Right kidney (tissue), 1 donor: Measurements from ENCODE around the gene LCAT.
"Not testable (repeated sequence)": the region's sequence is repeated elsewhere in the genome, so short reads cannot be mapped to it uniquely, and the experiment has no call there.

ENCODE experiments used
- DNase-seq: peaks from one replicate; pipeline ENCODE4 v3.0.0-alpha.2; 2016

LCAT gene

DNA sequence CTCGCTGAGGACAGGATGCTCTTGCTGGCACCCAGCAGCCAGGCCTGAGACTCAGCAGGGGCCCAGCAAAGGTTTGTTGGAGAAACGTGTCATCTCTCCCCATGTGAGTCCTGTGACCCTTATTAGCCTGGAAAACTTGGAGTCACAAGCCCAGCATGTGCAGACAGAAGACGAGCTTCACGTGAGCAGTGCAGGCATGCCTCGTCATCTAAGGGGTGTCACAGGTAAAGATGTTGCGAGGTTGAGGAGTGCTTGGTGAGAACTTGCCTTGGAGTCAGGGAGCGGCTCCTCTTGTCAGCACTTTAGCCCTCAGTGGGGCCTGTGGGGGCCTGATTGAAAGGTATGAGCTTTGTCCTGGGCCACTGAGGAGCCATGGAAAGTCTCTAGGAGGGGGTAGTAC, 10.1 kb downstream of the LCAT start:
- no peak for DNase-seq

DNA sequence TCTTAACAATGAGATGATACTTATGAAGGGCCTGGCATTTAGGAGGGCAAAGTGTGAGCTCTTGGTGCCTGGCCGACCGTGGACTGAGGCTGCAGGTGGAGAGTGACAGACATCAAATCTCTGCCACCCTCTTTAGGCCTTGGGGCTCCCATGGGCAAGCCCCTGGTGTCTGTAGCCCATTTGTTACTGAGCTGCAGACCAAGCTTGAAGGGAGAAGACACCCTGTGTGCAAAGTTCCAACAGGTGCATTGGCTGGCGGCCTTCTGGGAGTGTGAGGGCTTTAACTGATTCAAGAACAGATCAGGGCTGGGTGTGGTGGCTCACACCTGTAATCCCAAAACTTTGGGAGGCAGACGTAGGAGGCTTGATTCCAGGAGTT, 11.5 kb downstream of the LCAT start:
- DNase-seq: no peak

DNA sequence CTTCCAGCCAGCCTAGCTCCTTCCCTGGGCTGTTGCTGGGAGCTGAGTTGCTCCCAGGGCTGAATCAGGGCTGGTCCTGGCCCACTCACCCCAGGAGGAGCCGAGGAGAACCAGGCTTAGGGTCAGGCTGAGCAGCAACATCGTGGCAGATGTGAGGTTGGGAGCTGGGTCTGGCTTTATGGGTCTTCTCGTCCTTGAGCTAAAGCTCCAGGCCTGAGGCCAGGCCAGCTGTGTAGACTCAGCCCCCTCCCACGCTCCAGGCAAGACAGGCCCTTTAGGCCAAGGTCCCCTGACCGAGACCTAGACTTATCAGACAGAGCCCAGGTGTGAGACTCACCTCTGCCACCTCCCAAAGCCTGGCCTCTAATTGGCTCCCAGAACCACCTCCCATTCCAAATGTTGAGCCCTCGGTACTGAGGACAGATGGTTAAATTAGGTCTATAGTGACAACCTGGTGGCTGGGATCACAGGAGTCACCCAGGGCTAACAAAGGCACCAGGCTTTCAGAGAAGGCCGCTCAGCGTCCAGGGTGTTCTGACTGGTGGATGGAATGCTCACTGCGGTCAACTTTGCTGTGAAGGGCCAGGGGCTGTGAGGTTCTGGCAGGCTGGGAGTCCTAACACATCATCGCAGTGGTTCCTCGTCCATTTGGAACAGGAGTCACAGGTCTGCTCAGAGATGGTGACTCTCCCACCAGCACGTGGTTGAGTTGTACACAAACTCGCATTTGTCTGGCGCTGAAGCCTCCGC, 12.0 kb downstream of the LCAT start, which contains the start of gene CTRL:
Gene CTRL, minus strand, starts transcription at position 151 of the 750 bp plus-strand sequence. Its CDS starts 10 bp downstream, at position 141.
- no peak for DNase-seq

DNA sequence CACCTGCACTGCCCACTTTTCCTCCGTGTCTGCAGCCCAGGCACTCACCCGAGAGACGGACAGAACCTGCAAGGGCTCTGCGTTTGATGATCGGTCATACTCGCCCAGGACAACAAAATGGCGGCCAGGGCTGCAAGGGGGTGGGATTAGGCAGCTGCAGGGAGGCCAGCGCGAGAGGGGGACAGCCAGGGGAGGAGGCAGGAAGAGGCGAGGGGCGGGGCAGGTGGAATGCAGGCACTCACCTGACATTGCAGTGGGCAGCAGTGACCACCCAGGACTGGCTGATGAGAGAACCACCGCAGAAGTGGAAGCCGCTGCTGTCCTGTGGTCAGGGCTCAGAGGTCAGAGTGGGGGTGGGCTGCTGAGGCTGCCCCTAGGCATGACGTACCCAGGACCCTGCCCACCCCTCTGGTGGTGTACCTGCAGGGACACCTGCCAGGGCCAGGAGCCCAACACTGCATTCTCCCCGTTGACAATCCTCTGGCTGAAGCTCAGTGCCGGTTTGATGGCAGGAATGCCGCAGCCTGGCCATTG, 13.2 kb downstream of the LCAT start:
- DNase-seq: no peak

DNA sequence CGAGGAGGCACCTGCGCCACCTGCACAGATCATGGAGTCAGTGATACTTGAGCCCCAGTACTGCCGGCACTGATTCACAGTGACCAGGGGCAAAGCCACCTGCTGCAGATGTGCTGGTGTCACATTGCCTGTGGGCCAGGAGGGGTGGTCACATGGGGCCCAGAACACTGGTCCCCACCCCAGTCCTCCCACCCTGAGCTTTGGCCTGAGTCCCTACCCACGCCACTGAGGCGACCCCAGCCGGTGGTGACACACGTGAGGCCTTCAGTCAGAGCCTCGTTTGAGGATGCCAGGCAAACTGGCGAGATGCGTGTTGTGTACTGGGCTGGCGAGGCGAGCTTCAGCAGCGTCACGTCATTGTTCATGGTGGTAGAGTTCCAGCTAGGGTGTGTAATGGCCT, 13.7 kb downstream of the LCAT start:
- DNase-seq: no peak

DNA sequence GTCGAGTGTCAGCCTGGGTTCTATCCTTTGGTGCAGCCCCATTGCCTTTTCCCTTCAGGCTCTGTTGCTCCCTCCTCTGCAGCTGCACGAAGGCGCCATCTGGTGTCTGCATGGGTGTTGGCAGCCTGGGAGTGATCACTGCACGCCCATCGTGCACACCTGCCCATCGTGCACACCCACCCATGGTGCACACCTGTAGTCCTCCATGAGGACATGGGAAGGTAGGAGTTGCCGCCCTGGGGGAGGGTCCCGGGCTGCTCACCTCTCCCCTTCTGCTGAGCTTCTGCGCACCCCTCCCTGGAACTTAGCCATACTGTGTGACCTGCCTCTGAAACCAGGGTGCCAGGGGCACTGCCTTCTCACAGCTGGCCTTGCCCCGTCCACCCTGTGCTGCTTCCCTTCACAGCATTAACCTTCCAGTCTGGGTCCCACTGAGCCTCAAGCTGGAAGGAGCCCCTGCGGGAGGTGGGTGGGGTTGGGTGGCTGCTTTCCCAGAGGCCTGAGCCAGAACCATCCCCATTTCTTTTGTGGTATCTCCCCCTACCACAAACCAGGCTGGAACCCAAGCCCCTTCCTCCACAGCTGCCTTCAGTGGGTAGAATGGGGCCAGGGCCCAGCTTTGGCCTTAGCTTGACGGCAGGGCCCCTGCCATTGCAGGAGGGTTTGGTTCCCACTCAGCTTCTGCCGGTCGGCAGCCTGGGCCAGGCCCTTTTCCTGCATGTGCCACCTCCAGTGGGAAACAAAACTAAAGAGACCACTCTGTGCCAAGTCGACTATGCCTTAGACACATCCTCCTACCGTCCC, 15.2 kb downstream of the LCAT start:
- DNase-seq: peak; percentile 49

DNA sequence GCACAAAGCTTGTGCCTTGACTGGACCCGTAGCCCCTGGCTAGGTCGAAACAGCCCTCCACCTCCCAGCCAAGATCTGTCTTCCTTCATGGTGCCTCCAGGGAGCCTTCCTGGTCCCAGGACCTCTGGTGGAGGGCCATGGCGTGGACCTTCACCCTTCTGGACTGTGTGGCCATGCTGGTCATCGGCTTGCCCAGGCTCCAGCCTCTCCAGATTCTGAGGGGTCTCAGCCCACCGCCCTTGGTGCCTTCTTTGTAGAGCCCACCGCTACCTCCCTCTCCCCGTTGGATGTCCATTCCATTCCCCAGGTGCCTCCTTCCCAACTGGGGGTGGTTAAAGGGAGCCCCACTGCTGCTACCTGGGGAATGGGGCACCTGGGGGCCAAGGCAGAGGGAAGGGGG, 15.8 kb downstream of the LCAT start:
- no peak for DNase-seq

DNA sequence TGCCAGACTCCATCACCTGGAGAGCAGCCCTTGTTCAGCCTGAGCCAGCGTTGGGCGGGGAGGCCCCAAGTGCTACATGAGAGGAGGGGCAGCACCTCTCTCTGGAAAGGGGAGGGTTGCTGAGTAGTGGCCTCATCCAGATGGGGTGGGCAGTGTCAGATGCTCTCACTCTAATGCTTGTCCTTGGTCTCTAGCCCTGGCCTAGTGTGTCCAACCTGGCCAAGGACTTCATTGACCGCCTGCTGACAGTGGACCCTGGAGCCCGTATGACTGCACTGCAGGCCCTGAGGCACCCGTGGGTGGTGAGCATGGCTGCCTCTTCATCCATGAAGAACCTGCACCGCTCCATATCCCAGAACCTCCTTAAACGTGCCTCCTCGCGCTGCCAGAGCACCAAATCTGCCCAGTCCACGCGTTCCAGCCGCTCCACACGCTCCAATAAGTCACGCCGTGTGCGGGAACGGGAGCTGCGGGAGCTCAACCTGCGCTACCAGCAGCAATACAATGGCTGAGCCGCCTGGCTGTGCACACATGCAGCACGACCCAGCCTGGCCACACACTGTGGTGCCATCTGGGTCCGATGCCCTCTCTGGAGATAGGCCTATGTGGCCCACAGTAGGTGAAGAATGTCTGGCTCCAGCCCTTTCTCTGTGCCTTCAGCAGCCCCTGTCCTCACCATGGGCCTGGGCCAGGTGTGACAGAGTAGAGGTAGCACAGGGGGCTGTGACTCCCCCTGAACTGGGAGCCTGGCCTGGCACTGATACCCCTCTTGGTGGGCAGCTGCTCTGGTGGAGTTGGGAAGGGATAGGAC, 16.6 kb downstream of the LCAT start:
- no peak for DNase-seq

DNA sequence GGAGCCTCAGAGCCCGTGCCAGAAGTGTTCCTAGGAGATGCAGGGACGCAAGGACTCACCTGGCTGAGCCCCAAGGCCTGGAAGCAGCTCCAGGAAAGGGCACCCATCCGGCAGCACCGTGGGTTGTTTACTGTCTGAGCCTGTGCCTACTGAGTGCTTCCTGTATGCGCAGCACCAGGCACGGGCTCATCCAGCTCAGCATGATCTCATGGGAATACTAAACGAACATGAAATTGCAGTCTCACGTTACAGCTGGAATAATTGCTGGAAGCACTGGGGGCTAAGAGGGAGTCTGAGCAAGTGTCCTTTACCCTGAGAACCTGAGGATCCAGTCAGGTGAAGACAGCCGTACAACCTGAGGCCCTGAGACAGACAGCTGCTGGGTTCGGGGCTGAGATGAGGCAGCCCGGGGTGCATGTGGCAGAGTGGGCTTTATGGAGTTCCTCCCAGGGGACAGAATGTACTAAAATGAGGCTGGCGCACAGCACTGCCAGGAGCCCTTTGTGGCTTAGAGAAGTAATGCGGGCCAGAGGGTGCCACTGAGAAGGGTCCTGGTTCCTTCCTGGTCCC, 17.7 kb downstream of the LCAT start:
- no peak for DNase-seq

DNA sequence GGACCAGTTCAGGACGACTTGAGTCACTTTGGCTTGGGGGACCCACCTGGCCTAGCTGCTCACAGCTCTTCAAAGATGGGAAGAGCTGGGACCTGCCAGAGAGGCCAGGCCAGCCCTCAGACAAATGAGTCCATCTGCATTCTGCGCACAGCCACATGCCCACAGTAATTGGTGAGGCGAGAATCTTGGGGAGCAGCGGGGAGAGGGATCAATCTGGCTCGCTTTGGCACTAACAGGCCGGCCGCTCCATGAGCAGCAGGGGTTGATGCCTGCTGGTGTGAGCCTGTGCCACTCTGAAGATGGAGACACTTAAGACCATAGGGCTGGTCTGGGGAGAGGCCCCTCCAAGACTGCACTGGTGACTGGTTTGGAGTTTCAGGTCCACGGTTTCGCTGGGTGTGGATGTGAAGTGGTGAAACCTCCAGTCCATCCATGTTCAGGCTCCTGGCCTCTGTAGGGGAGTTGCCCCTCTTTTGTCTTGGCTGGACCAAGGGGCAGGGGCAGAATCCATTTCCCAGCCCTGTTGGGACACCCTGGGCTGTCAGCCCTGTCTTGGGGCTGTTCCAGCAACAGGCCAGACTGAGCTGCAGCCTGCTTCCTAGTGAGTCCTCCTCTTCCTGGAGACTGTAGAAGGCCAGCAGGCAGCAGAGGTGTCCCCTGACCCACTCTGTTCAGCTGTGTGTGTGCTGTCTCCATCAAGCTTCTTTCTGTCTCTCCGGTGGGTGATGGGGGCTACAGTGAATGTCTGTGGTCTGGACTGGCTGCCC, 19.6 kb downstream of the LCAT start:
- DNase-seq: no peak

DNA sequence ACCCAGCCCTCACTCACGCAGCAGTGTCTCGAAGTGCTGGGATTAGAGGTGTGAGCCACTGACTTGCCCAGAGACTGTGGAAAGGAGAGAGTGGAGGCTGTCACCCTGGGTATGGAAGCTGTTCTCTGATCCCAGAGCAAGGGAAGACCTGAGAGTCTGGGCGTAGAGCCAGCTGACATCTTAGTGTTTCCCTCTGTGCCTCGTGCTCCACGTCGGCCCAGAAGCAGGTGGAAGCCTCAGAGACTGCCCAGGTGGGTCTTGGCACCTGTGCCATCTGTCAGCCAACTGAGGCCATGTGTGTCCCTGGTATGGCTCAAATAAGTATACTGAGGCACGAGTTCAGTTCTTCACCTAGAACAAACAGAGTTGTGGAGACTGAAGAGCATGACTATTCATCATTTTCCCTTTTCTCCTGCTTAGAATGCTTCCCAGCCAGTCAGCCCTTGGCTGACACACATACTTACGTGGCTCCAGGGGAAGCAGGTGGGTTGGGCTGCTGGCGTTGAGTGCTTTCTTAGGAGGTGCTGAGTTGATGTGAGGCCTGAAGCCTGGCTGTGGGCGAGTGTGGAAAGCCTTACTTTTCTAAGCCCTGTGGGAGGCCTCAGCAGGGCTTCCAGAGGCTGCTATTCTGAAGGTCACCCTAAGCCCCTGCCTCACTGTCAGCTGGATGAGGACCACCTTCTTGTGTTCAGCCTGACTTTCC, 20.4 kb downstream of the LCAT start:
- DNase-seq: no peak

DNA sequence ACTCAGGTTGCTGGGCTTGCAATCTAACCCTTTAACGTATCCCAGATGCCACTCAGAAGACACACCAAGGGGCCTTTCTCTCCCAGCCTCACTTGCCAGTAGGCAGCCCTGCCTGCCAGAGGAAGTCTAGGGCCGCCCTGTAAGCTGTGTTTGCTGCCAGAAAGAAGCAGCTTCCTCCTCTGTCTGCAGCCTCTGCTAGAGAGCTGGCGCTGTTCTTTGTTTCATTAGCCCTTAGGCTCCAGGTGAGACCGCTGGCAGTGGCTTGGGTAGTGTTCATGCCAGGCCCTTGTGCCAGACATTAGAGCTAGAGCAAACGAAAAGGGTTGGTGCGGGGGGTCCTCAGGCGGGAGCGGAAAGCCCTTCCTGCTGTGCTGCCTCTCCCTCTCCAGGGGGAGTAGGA, 21.2 kb downstream of the LCAT start:
- no peak for DNase-seq

DNA sequence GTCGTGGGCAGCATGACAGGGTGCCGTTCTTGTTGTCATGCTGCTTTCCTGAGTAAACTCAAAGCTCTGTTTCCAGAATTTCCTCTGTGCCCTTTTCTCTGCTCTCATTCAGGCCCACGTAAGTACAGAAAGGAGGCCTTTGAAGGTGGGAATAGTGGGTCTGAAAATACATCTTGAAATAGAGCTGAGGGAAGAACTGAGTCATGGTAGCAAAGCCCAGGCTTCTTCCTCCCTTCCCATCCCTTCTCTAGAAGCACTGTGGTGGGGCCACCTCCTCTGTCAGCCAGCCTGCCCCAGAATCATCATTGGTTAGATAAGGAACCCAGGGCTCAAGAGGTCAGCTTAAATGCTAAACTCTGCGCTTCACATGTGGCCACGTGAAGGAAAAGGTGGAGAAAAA, 21.7 kb downstream of the LCAT start:
- no peak for DNase-seq

DNA sequence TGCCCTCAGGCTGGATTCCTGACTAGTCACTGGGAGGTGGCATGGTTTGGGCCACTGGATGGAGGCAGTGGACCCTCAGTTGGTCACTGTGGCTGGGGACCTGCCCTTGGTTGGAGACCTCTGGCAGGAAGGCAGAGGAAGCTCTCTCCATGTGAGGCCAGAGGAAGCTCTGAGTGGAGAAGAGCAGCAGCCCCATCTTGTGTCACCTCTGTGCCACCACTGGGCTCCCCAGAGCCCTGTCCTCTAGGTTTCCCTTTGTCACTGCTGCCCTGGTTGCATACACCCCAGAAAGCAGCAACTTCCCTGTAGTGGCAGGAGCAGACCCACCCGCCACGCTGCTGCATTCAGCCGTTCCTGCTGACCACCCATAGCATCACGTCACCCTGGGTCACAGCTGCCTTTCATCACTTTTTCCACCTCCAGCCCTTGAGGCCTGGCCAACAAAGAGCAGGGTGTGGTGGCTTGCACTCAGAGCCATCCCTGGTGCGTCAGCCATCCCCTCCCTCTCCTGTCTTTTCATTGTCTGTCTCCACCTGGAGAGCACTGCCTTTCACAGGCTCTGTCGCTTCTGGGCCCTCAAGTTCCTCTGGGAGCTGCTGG, 24.2 kb downstream of the LCAT start:
- no peak for DNase-seq

DNA sequence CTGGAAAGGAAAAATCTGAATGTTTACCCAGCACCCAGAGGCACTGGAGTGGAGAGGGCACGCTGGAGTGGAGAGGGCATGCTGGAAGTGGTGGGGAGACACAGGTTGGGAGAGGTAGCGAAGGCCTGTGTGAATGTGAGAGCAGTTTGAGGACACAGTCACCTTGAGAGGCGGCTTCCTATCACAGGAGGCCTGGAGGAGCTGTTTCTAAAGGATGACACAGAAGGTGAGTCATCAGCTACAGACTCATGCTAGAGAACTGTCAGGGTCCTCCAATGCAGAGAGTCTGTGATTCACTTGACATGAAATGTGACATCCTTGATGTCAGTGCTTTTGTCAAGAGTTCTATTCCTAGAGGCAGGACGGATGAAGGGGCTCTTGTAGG, 26.1 kb downstream of the LCAT start:
- DNase-seq: no peak

DNA sequence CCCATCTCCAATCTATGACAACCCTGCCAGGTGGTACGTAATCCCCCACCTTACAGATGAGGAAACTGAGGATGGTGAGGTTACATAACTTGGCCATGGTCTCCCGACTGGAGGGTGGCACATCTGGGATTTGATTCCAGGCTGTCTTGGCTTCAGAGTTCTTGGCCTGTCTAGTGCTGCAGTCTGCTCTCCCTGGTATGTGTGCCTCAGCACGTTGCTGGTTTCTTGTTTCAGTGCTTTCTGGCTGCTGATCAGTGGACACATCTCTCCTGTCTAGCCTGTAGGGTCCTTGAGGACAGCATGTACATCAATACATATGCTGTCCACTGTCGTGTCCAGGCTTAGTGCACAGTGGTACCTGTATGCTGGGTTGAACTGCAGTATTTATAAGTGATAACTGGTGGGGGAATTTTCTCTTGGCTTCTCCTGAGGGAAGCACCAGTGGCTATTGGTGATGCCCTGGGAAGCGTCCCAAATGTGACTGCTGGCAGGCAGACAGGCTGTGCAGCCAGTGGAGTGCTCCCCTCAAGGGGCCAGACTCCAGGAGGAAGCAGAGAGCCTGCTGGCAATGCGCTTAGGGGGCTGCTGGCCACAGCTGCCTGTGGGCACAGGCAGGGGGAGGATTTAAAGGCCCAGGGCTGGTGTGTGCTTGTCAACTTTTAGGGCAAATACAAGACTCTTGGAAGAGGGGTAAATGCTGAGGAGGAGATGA, 26.6 kb downstream of the LCAT start:
- DNase-seq: no peak

DNA sequence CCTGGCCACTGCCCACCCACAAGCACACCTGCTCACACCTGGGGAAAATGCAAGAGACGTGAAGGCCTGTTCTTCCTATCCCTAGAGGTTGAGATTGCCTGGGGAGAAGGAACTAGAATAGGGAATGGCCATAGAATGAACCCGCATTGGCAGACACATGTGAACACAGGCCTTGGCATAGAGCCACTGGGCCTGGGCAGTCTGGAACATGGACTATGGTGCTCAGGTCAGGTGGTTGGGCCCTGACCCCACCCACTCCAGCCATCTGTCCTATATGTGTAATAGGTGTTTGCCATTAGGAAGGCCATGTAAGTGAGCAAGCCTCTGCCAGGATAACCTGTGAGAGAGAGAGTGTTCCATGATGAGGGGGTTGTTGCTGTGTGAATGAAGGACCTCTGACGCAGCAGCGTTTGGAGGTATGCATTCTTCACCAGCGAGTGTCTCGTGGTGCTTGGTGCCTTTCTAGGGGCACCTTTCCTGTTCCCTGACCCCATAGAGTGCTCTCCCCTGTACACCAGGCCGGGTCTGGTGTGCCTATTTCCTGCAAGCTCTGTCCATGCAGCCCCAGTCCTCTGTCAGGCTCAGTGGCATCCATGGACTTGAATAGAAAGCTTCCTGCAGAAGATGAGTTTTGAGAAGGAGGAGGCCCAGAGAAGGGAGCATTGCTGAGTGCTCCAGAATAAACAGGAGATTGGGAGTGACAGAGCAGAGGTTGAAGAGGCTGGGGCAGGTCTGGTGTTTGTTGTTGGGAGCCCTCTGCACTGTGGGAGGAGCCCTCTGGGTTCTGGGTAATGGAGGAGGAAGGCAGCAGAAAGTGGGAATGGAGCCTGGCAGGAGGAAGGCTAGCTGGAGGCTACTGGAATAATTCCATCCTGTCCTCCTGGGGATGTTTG, 27.8 kb downstream of the LCAT start:
- no peak for DNase-seq

DNA sequence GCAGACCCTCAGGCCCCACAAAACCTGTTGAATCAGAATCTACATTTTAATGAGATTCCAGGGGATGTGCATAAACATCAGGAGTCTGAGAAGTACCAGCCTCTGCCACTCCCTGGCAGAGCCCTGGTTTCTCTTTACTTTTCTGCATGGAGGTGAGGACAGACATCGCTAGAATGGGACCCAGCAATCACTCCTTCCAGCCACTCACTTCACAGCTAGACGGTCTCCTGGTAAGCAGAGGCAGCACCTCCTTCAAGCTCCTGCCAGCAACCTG, 28.5 kb downstream of the LCAT start:
- not testable (repeated sequence) for DNase-seq
